Hypothalamus (tissue), 51 donors: Measurements from ENCODE around the gene CDC27.
"Not testable (repeated sequence)": the region's sequence is repeated elsewhere in the genome, so short reads cannot be mapped to it uniquely, and the experiment has no call there.

Experiments used
- DNase-seq, 51 donors: peaks; one replicate each; lab custom pipeline; 2025; lab: John Stamatoyannopoulos, UW

Gene CDC27, protein sequence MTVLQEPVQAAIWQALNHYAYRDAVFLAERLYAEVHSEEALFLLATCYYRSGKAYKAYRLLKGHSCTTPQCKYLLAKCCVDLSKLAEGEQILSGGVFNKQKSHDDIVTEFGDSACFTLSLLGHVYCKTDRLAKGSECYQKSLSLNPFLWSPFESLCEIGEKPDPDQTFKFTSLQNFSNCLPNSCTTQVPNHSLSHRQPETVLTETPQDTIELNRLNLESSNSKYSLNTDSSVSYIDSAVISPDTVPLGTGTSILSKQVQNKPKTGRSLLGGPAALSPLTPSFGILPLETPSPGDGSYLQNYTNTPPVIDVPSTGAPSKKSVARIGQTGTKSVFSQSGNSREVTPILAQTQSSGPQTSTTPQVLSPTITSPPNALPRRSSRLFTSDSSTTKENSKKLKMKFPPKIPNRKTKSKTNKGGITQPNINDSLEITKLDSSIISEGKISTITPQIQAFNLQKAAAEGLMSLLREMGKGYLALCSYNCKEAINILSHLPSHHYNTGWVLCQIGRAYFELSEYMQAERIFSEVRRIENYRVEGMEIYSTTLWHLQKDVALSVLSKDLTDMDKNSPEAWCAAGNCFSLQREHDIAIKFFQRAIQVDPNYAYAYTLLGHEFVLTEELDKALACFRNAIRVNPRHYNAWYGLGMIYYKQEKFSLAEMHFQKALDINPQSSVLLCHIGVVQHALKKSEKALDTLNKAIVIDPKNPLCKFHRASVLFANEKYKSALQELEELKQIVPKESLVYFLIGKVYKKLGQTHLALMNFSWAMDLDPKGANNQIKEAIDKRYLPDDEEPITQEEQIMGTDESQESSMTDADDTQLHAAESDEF

DNA sequence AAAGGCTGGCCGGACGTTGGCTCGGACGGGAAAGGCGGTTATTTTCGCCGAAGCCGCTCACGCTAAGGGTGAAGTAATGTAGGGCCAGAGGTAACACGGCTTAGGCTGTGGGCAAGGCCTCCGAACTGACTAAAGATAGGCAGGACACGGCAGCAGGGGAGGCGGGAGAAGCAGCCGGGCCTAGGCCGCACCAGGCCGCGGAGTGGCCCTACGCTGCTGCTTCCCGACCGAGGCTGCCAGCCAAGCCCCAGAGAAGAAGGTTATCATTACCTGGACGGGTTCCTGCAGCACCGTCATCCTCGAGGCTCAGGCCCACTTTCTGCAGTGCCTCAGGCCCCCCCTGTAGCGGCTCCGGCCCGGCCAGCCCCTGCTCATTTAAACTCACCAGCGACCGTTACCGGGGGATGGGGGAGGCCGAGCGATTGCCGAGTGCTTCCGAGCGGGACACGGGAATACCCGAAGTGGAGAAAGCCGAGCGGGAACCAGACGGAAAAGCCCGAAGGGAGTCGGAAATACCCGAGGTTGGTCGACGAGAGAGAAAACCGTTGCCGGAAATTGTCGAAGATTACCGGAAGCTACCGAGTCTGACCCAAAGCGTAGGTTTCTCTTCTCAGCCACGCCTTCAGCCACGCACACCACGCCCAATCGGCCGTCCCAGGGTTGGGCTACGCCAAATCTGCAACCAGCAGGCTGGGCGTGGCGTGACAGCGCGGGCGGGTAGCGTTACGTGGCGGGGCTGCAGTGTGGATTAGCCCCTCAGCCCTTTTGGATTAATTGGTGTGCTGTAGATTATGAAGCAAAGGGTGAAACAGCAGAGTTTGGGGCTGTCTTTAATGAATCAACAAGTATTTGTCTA lies at the start of gene CDC27:
Gene CDC27 (minus strand): TSS at position 420 of the 856 bp plus-strand sequence. CDS start 123 bp downstream, at position 297.
- DNase-seq, result peak; percentile 81 to 100 (median 94)

DNA sequence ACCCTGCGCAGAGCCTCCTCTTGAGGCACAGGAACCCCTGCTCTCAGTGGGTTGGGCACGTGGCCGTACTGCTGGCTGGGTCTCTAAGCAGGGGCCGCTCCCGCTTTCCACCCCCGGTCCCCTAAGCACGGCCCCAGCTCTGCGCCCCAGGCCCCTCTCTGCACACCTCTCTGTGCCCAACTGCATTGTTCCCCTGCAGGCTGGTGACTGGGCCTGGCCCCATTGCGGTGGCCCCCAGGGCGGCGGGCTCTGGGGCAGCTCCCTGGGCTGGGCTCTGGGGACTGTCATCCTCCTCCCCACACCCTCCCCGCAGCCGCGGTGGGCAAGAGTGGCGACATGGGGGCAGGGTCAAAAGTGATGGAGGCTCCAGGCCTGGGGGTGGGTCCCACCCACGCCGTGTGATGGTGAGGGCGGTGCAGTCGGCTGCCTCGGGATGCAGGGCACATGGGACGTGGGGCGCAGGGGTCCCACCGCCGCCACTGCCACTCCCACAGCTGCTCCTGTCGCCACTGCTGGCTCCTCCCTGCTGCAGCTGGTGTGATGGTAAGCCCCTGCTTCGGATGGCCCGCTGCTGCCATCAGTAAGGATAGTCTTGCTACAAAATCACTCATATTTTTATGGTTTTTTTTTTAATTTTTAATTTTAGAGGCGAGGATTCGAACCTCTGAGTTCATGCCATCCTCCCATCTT lies 49.4 kb upstream of the CDC27 start:
- DNase-seq, result no peak

DNA sequence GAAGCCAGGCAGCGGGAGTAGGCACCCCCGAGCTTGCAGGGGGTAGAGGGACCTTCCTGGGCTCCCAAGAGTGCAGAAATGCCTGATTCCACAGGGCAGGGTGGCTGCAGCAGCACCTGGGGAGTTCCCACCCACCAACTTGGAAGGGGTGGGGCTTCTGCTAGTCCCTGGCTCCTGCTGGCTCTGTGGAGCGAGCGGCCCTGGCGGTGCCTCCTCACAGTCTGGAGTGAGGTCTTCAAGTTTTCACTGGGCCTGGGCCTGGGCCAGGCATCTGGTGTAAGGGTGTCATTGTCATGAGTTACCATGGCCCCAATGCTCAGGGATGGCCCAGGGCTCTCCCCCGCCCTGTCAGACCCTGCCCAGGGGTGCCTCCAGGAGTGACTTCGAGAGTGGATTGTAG lies 48.7 kb upstream of the CDC27 start:
- DNase-seq, result no peak

DNA sequence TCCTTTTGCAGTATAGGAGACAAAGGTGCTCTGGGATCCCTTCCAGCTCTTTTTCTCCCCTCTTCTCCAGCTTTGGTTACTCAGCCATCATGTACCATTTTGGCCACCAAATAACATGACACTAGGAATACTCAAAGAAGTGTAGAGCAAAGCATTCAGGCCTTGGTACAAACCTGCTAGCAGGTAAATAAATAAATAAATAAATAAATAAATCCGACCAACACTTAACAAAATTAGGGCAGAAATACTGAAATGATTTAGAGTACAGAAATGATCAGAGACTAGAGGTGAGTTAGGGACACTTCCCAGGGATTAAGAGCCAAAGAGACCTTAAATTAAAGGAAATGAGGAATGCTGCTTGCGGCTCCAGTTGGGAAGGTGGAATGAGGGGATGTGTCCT lies 46.8 kb upstream of the CDC27 start:
- DNase-seq, result no peak

DNA sequence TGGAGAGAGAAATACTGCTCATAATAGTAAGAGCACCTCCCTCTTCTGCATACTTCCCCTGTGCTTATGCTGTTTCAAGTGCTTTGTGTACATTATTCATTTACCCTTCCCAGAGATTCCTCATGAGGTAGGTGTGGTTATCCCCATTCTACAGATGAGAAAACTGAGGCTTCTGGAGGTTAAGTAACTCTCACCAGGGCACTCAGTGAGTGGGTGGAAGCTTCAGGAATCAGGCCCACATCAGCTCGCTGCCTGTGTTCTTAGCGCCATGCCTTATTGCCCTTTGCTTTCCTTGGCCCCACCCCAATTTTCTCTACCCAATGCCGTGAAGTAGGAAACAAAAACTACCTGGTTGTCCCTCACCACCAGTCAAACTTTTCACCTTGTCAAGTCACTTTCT lies 46.4 kb upstream of the CDC27 start:
- DNase-seq, result no peak

DNA sequence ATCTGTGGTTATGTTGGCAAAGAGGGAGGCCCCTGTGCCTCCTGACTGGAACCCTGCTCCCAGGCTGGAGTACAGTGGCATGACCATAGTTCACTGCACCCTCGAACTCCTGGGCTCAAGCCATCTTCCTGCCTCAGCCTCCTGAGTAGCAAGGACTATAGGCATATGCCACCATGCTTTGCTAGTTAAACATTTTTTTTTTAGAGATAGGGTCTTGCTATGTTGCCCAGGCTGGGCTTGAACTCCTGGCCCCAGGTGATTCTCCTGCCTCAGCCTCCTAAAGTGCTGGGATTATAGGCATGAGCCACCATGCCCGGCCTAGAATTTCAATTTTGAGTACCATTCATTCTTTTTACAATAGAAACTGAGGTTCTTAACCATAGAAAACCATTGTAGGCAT lies 43.4 kb upstream of the CDC27 start:
- DNase-seq, result no peak

DNA sequence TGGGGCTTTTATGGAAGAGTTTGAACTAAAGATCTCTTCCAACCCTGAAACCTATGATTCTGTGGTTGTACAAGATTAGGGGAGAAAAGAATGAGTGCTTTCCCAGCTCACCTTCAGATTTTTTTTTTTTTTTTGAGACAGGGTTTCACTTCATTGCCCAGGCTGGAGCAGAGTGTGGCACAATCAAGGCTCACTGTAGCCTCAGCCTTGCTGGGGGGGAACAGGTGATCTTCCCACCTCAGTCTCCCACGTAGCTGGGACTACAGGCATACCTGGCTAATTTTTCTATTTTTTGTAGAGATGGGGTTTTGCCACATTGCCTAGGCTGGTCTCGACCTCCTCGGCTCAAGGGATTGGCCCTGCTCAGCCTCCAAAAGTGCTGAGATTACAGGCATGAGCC lies 42.8 kb upstream of the CDC27 start:
- no peak for DNase-seq

DNA sequence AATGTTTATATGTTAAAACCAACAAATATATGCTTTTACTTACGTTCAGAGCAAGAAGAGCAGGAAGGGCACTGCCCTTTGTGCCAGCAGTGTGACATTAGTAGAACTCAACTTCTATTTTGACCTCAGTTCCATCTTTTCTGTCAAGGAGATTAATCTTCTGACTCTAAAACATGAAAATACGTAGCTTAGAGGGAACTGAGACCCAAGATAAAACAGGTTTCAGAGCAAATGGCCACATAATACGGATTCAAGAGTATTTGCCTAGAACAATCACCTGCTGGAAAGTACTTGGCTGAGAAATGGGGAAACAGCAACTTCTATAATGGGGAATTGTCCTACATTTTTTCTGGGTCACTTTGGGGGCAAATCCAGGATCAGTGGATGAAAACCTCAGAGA lies 42.2 kb upstream of the CDC27 start:
- DNase-seq, result no peak

DNA sequence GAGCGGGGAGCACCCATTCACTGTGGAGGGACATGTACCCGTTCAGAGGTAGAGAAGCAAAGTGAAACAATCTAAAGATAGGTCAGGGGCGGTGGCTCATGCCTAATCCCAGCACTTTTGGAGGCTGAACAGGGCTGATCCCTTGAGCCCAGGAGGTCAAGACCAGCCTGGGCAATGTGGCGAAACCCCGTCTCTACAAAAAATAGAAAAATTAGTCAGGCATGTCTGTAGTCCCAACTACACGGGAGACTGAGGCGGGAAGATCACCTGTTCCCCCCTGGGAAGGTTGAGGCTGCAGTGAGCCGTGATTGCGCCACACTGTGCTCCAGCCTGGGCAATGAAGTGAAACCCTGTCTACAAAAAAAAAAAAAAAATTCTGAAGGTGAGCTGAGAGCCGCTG lies 41.8 kb upstream of the CDC27 start:
- DNase-seq, result no peak

DNA sequence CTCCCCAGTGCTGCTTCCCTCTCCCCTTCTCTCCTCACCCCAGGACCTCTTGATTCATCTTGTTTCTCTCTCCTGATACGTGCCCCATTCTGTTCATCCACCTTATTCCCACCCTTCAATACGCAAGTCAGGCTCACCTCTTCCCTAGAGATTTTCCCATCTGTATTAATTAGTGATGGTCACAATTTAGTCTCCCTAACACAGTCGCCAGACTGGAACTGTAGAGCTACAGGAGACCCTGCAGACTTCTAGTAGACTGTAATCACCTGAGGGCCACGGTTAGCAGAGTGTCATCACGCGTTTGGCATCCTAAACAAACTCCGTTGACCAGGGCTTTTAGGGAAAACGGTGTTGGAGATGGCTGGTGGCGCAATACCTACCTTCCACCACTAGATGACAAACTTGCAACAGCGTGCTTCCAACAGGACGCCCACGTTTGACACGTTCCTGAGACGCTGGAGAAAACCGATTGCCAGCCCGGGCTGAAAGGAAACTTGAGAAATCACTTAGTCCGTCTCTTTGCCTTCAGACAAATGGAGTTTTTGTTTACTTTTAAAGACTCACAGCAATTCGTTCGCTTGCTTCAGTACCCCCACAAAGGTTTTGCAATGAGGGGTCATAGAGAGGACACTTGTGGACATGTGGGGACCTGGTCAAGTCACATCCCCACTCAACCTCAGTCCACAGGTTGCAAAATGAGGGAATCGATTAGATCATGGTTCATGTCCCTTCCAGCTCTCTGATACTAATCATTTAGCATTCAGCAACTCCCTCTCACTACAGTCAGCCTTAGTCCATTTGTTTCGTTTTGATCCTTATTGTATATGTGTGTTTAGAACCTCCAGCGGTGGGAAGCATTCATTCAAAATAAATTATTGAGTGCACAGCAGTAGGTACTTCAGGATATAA lies 40.7 kb upstream of the CDC27 start:
- DNase-seq, result peak in 48 of 51 donors; percentile 8 to 82 (median 56)

DNA sequence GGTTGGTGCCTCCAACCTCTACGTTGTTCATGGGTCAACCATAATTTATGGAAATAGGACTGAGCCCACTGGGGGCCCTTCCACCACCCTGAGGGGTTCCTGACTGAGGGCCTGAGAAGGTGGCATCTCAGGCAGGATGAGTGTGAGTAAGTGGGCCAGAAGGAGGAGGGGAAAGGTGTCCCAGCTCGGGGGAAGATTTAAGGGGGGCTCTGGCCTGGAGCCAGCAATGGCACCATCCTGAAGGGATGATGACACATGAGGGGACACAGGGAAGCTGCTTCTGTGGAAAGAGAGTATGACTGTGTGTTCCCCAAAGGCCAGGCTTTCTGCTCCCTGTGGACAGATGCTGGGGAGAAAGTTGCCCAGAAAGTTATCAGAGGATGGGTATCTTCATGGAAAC lies 38.8 kb upstream of the CDC27 start:
- no peak for DNase-seq

DNA sequence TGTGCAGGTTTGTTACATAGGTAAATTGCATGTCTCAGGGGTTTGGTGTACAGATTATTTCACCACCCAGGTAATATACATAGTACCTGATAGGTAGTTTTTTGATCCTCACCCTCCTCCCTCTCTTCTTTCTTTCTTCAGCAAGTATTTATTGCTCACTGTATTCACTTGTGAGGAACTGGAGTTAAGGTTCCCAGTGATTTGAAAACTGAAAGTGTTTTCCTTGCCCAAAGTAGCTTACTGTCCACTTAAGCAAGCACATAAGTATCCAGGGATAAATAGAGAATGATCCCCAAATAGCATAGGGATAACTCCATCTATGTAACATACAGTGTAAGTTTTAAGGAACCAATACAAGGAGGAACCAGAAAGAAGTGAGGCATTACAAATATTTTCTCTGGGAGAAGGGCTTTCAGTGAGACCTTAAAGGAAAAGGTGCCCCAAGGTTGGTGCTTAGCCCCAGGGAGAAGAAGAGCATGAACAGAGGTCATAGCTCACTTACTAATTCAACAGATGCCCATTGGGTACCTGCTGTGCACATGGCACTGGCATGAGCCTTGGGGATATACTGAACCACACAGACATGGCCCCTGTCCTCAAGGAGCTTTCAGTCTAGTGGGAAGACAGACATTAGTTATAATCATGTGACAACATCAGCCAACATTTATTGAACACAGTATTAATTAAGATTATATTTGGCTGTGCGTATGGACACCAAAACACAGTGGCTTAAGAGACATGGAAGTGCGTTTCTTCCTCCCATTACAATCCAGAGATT lies 37.0 kb upstream of the CDC27 start:
- DNase-seq, result no peak

DNA sequence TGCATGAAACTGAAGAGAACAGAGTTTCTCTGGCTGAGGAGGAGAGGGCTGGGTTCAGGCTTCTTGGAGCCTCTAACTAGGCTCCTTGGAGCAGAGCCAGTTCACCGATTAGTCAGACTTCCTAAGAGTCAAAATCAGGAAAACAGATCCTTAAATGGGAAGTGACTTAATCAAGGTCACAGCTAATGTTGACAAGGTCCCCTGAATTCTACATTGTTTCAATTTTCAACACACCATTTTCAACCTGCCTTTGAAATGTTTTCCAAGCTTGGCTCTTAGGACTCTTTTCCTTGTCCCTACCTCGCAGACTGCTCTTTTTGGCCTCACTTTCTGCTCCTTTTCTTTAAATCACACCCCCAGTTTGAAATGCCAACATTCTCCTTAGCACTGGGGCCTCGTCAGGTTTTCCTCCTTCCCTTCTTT lies 36.4 kb upstream of the CDC27 start:
- peak in 4 of 51 donors; percentile 9 to 20 (median 14) for DNase-seq

DNA sequence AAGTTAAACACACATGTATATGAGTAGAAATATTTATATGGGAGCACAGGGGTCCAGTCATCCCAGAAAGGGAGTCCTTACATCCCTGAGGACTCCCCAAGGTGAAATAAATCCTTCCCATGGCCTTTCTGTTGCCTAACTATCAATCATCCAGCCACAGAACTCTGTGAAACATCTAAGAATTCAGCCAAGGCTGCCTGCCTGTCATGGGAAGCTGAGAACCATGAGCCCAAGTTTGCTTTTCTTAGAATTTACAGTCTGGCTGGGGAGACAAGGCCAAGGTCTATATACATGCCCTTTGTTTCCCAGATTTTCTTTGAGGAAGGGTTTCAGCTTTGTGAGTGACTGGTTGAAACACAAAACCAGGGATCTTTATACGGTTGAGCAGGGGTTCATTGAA lies 35.9 kb upstream of the CDC27 start:
- DNase-seq, result no peak

DNA sequence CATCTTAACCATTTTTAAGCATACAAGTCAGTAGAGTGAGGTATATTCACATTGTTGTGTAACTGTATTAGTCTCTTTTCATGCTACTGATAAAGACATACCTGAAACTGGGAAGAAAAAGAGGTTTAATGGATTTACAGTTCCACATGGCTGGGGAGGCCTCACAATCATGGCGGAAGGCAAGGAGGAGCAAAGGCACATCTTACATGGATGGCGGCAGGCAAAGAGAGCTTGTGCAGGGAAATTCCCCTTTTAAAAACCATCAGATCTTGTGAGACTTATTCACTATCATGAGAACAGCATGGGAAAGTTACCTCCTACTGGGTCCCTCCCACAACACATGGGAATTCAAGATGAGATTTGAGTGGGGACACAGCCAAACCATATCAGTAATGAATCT lies 35.0 kb upstream of the CDC27 start:
- not testable (repeated sequence) for DNase-seq

DNA sequence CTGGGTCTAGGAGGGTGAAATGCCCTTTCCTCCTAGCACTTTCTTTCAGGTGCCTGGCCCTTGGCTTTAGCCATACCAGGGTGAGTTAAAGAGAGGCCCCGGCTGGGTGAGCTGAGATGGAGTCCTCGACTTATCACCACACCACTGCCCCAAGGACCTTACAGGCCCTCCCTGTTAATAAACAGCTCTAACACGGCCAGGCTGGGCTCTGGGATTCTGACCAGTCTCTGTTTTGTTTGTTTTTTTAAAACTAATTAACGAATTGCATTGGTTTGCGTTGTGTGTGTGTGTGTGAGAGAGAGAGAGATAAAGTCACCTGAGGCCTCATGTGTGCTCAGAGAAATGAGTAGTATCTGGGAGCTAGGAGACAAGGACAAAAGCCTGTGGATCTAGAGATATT lies 34.4 kb upstream of the CDC27 start:
- DNase-seq, result no peak

DNA sequence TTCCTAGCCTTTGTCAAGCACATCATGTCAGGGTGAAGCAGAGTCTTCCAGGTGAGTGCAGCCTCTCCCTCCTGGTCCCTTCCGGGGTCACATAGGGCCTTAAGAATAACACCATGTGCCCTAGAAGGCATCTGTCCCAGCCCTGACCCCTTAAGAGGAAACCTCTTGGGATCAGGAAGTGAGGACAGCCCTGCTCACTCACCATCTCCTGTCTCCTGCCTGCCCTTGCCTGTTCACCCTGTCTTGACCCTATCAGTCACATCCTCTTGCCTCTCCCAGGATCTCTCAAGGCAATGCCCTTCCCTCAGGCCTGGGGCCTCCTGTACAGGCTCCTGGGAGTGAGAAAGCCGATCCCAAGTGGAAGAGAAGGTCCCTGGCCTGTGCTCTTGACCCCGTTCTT lies 33.9 kb upstream of the CDC27 start:
- no peak for DNase-seq

DNA sequence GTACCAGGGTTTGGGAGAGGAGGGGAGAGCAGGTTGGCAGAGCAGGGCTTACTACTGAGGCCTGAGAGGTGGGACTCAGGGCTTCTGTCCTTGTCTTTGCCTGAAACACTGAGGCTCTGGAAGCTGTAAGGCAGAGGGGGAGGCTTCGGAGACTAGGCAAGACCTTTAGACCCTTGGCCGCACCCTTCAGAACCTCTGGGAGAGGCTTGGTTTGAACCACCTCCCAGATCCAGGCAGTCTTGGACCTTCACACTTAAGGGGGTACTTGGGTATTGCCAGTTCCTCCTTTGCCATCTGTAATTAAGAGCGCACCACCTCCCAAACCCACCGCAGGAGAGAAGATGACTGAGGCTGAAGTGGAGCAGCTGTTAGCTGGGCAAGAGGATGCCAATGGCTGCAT lies 33.0 kb upstream of the CDC27 start:
- DNase-seq, result no peak

DNA sequence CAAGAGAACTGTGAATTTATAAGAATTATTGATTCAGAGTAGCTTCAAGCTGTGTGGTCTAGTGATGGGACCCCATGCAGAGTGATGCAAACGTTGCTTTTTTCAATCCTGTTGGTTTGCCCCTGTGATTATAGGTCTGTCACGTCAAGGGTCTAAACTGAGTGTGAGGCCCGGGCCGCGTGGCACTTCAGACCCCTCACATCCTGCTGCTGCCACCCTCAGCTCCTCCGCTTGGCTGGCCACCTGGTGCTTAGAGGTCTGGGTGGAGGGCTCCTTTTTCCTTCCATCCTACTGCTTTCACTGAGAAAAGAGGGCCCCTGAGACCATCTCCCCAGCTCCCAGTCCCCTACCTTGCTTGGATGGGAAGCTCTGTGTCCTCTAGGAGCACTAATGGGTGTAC lies 32.1 kb upstream of the CDC27 start:
- no peak for DNase-seq
